GM12872 (cell line): ENCODE data around the gene CDC42BPA.

Source experiments
- TF ChIP-seq, protein P1 (sequence below): IDR thresholded peaks from 3 replicates; pipeline ENCODE4 v1.5.1; 2011; ENCODE audit warnings: low read depth, mild to moderate bottlenecking, low read length, moderate library complexity; ENCODE audit not compliant: insufficient read depth

The CDC42BPA gene

DNA sequence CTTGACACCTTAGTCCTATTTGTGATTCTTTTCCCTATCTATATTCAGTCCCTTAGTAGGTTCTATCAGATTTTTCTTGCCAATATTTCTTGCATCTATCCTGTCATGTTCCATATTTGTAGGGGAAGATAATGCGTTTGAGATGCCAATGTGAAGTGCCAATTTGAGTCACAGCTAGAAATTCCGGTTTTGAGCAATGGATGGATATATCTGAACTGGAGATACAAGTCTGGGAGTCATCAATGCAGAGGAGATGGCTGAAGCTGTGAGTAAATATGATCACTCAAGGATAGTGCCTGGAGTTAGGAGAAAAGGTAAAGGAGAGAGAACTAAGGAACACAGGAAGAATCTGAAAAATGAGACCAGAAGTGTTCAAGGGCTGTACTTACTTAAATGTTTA, 284.4 kb downstream of the CDC42BPA start:
- TF ChIP-seq, protein P1, sequence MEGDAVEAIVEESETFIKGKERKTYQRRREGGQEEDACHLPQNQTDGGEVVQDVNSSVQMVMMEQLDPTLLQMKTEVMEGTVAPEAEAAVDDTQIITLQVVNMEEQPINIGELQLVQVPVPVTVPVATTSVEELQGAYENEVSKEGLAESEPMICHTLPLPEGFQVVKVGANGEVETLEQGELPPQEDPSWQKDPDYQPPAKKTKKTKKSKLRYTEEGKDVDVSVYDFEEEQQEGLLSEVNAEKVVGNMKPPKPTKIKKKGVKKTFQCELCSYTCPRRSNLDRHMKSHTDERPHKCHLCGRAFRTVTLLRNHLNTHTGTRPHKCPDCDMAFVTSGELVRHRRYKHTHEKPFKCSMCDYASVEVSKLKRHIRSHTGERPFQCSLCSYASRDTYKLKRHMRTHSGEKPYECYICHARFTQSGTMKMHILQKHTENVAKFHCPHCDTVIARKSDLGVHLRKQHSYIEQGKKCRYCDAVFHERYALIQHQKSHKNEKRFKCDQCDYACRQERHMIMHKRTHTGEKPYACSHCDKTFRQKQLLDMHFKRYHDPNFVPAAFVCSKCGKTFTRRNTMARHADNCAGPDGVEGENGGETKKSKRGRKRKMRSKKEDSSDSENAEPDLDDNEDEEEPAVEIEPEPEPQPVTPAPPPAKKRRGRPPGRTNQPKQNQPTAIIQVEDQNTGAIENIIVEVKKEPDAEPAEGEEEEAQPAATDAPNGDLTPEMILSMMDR = no peak

DNA sequence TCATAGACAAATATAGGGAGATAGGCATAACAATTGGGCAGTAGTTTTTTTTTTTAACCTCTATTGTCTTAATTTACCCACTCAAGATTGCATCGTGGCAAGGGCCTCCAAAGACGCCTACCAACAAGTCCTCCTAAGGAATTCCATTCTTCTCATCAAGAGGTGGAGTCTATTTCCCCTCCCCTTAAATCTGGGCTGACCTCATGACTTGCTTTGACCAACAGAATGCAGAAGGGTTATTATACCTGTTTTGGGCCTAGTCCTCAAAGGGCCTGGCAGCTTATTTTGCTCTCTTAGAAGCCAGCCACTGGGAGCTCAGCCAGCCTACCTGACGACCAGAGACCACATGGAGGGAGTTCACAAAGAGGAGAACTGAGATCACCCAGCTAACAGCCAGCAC, 285.9 kb downstream of the CDC42BPA start:
- TF ChIP-seq, protein P1 = no peak

DNA sequence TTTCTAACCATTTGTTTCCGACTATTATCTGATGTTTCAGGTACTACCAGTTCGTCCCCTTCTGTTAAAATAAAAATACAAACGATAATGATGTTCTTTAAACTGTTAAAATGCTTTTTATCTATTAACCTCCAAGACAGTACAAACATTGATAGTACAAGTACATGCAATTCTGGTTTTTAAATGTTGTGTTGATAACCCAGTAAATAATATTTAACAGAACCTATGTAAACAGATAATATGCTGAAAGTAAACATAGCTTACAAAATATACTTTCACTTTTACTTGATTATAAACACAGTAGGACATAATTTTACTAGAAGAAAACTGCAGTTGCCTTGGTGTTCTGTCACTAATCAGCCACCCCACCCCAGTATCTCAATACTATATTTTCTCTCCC, 301.3 kb downstream of the CDC42BPA start:
- TF ChIP-seq, protein P1 = no peak

DNA sequence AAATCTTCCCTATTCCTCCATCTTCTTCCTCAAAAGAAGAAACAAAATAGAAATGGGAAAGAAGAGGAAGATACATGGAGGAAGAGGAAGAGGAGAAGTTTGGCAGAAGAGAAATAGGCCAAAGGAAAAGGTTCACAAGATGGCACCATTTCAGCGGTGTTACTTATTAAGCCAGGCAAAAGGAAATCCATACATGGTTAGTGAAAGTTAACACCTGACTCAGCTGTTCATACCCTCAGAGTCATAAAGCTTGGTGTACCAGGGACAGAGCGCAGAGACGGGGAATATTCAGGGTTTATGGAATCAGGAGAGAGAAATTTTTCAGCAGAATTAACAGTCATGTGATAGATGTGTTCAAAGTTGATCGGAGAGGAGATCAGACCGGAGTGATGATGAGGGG, 307.6 kb downstream of the CDC42BPA start:
- TF ChIP-seq, protein P1 = no peak

DNA sequence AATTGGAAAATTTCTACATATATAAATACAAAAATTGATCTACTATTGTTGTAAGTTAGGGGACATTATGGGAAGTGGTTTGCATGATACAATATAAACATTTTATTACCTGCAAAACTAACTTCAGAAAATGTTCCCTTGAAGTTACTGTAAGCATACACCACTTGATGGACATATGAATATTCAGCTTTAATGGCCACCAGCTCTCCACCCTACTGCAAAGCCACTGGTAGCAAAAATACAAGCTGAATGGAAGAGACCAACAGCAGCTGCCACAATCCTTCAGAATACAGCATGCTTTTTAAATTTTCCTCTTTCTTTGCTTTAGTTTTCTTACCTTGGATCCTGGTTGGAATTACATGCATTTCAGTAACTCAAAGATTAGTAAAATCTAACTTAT, 308.4 kb downstream of the CDC42BPA start:
- TF ChIP-seq, protein P1 = no peak

DNA sequence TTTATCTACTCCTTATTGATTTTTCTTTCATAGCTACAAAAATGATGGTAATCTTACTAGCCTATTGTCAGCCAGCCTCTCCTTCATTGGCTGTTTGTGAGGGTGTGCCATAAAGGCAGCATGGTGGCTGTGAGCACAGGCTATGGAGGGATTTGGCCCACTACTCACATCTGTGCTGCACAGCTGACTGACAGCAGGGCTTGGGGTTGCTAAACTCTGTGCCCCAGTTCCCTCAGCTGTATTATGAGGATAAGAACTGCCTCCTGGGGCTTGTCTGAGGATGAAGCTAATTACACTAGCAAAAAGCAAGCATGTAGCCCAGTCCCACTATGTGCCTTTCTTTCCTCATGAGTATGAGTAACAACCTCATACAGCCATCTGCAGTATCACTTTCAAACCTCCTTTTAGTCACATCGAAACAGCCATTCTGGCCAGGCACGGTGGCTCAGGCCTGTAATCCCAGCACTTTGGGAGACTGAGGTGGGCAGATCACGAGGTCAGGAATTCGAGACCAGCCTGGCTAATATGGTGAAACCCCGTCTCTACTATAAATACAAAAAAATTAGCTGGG, 312.0 kb downstream of the CDC42BPA start:
- TF ChIP-seq, protein P1 = no peak

DNA sequence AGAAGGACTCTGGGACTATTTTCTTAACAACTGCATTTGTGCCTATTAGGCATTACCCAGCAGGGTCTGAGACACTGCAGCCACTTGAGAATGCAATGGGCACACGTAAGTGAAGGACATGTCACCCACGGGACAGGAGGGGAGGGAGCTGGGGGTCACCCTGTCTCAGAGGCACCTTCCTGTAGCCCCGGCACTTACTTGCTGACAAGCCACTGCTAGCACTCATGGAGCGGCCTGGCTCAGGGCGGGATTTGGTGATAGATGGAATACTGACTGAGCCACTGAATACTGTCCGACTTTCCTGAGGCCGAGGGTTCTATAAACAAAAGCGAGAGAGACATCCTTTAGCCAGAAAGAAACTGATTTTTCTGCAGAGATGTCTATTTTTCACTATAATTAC, 313.5 kb downstream of the CDC42BPA start:
- TF ChIP-seq, protein P1 = no peak
